Smooth muscle cell (in vitro differentiated cells): ENCODE results near the gene KCNC2. TPM values are rescaled to one million over a fixed set of nuclear protein-coding genes. Genes with fewer than 3 reads are reported as not detected.

Experiments
- DNase-seq: peaks from one replicate; lab custom pipeline; 2025; ENCODE audit not compliant: unreplicated experiment; lab: John Stamatoyannopoulos, UW
- H2AFZ ChIP-seq: fragments of 200-600 bp; sonication (generic); 2 replicates; pipeline ENCODE4 v1.6.0; 2016; ENCODE audit warnings: antibody characterized with exemption, low read depth, mild to moderate bottlenecking
- H3F3A ChIP-seq: fragments of 200-600 bp; sonication (generic); 2 replicates; pipeline ENCODE4 v1.6.0; 2017; ENCODE audit warnings: antibody characterized with exemption, low read depth
- H3K27ac ChIP-seq: fragments of 200-600 bp; sonication (generic); 2 replicates; pipeline ENCODE4 v1.5.1; 2016; ENCODE audit warnings: low read depth, mild to moderate bottlenecking
- H3K27me3 ChIP-seq: fragments of 200-600 bp; sonication (generic); 2 replicates; pipeline ENCODE4 v1.6.1; 2016; ENCODE audit warnings: low read depth, mild to moderate bottlenecking
- H3K36me3 ChIP-seq: fragments of 200-600 bp; sonication (generic); 2 replicates; pipeline ENCODE4 v1.5.1; 2016; ENCODE audit warnings: low read depth
- H3K4me1 ChIP-seq: fragments of 200-600 bp; sonication (generic); 2 replicates; pipeline ENCODE4 v1.5.1; 2016; ENCODE audit warnings: low read depth
- H3K4me2 ChIP-seq: fragments of 200-600 bp; sonication (generic); 2 replicates; pipeline ENCODE4 v1.6.0; 2016; ENCODE audit warnings: mild to moderate bottlenecking
- H3K4me3 ChIP-seq: fragments of 200-600 bp; sonication (generic); 2 replicates; pipeline ENCODE4 v1.5.1; 2016; ENCODE audit warnings: mild to moderate bottlenecking
- H3K79me2 ChIP-seq: fragments of 200-600 bp; sonication (generic); 2 replicates; pipeline ENCODE4 v1.6.0; 2016; ENCODE audit warnings: low read depth, mild to moderate bottlenecking
- H3K9ac ChIP-seq: fragments of 200-600 bp; sonication (generic); 2 replicates; pipeline ENCODE4 v1.6.0; 2016; ENCODE audit warnings: low read depth
- H3K9me3 ChIP-seq: fragments of 200-600 bp; sonication (generic); replicated peaks from 2 replicates; pipeline ENCODE4 v1.5.1; 2016; ENCODE audit warnings: low read depth
- H4K20me1 ChIP-seq: fragments of 200-600 bp; sonication (generic); 2 replicates; pipeline ENCODE4 v1.6.0; 2016; ENCODE audit warnings: low read depth
- WGBS: methylation state at CpG from one replicate; pipeline ENCODE4 v1.1.7; 2016; ENCODE audit warnings: low lambda C conversion rate; 5-methylcytosine and 5-hydroxymethylcytosine counted together
- polyA plus RNA-seq: library from polyadenylated mRNA; unstranded; fragments of >200 nt; fragmentation: Nextera tagmentation; extraction: Ambion mirVana; gene quantifications from 2 replicates; pipeline ENCODE4 v1.2.1, GENCODE V29; 2016
- total RNA-seq: library from RNA; depleted of rRNA; stranded (reverse); fragments of >200 nt; gene quantifications from 2 replicates; pipeline ENCODE4 v1.2.3, GENCODE V29; 2014
- TF ChIP-seq, protein P1 (sequence below): fragments of 200-600 bp; sonication (generic); IDR thresholded peaks from 2 replicates; pipeline ENCODE4 v1.5.1; 2017; ENCODE audit warnings: borderline replicate concordance, mild to moderate bottlenecking, antibody characterized with exemption; ENCODE audit not compliant: insufficient read depth, poor library complexity, severe bottlenecking

The KCNC2 gene
- total and polyA plus RNA-seq, 2 experiments from 2014 or later, result not detected

- H3F3A ChIP-seq, result no peaks in the 10 kb centered on the region
- H4K20me1 ChIP-seq, result no peaks in the 10 kb centered on the region
- no peak overlapping the region for H3K4me3 ChIP-seq
- no peaks in the 10 kb centered on the region for H3K9me3 ChIP-seq
- H3K4me2 ChIP-seq, result no peak overlapping the region
- no peaks in the 10 kb centered on the region for H3K79me2 ChIP-seq
- H3K4me1 ChIP-seq, result no peaks in the 10 kb centered on the region
- H3K27me3 ChIP-seq, result no peaks in the 10 kb centered on the region
- TF ChIP-seq, protein P1, sequence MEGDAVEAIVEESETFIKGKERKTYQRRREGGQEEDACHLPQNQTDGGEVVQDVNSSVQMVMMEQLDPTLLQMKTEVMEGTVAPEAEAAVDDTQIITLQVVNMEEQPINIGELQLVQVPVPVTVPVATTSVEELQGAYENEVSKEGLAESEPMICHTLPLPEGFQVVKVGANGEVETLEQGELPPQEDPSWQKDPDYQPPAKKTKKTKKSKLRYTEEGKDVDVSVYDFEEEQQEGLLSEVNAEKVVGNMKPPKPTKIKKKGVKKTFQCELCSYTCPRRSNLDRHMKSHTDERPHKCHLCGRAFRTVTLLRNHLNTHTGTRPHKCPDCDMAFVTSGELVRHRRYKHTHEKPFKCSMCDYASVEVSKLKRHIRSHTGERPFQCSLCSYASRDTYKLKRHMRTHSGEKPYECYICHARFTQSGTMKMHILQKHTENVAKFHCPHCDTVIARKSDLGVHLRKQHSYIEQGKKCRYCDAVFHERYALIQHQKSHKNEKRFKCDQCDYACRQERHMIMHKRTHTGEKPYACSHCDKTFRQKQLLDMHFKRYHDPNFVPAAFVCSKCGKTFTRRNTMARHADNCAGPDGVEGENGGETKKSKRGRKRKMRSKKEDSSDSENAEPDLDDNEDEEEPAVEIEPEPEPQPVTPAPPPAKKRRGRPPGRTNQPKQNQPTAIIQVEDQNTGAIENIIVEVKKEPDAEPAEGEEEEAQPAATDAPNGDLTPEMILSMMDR, result no peak
- no peak overlapping the region for H3K9ac ChIP-seq
- H3K27ac ChIP-seq, result no peak overlapping the region
- no peak for DNase-seq
- H3K36me3 ChIP-seq, result no peaks in the 10 kb centered on the region
- H2AFZ ChIP-seq, result no peak overlapping the region
- 85% methylated on average over 2 of the region's 2 CpGs for WGBS
These were observed 80.4 kb downstream of the KCNC2 start for GRCh38 chr12:75129275-75129674.

GRCh38 chr12:75121036-75121705, 88.5 kb downstream of the KCNC2 start:
- H3K36me3 ChIP-seq, result no peaks in the 10 kb centered on the region
- WGBS, result 93% methylated on average over 2 of the region's 2 CpGs
- TF ChIP-seq, protein P1, result no peak

DNA sequence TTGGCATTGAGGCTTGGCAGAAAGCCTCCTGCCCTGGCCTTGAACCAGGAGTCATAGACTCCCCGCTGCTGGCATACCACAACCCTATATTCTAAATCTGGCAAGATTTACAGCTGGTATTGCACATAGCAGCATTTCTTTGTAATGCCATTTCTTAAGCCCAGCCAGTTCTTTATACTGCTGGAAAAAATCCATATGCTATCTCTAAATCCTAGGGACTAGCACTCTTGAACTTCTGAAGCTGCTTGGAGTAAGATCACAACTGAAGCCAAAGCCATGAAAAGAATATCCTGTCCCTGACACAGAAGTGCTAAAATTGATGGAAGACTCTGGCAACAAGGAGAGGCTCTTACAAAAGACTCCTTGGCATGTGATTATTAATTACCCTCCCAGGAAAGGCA, 89.3 kb downstream of the KCNC2 start:
- no peak overlapping the region for H3K27ac ChIP-seq
- no peaks in the 10 kb centered on the region for H3K9me3 ChIP-seq
- H2AFZ ChIP-seq, result no peak overlapping the region
- H3K36me3 ChIP-seq, result no peaks in the 10 kb centered on the region
- H3K4me2 ChIP-seq, result peak overlapping the region; percentile 18
- H3K4me1 ChIP-seq, result no peaks in the 10 kb centered on the region
- no peaks in the 10 kb centered on the region for H3K79me2 ChIP-seq
- no peak overlapping the region for H3K4me3 ChIP-seq
- no peak overlapping the region for H3K9ac ChIP-seq
- no peaks in the 10 kb centered on the region for H3K27me3 ChIP-seq
- no peaks in the 10 kb centered on the region for H3F3A ChIP-seq
- H4K20me1 ChIP-seq, result no peaks in the 10 kb centered on the region
- no peak for DNase-seq
- 35% methylated on average over 1 of the region's 1 CpG for WGBS
- TF ChIP-seq, protein P1, result no peak

More at GRCh38 chr12:75121036-75121705, 88.5 kb downstream of the KCNC2 start:
- Histone ChIP-seq H3K4me1 (no peaks in the 10 kb centered on the region), H3K4me2 (peak overlapping the region; percentile 18), H3K27ac (no peak overlapping the region), H3K9ac (no peak overlapping the region), H3K79me2 (no peaks in the 10 kb centered on the region), H3F3A (no peaks in the 10 kb centered on the region), H3K27me3 (no peaks in the 10 kb centered on the region), H4K20me1 (no peaks in the 10 kb centered on the region), H3K9me3 (no peaks in the 10 kb centered on the region), H3K4me3 (no peak overlapping the region), H2AFZ (no peak overlapping the region)
- DNase-seq, result no peak

DNA sequence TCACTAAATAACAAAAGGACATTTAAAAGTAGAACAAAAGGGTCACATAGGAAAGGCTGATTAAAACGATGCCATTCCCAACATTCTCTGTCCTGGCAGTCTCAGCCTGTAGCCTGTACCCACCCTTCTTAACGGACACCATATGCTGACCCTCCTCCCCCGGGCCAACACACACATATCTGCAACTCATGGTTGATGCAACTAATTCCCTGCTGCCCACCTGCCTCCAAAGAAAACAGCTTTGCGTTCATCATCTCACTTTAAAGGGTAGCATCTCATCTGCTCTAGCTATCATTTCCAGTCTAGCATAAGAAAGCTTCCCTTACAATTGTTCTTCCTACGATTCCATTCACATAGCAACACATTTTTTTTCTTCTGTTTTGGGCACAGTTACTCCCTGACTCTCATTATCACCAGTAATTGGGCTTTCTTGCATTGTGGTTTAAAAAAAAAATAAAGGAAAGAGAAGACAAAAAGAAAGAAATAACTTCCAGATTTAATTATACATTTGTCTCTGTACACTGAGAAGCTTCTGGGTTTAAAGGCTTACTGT, 92.9 kb downstream of the KCNC2 start:
- 83% methylated on average over 5 of the region's 5 CpGs for WGBS
- H3K79me2 ChIP-seq, result no peaks in the 10 kb centered on the region
- H3K9me3 ChIP-seq, result no peaks in the 10 kb centered on the region
- H3K27ac ChIP-seq, result no peak overlapping the region
- H2AFZ ChIP-seq, result no peak overlapping the region
- H3K4me1 ChIP-seq, result no peaks in the 10 kb centered on the region
- H3K4me2 ChIP-seq, result no peak overlapping the region
- no peaks in the 10 kb centered on the region for H3K27me3 ChIP-seq
- DNase-seq, result no peak
- H3F3A ChIP-seq, result no peaks in the 10 kb centered on the region
- H3K36me3 ChIP-seq, result no peaks in the 10 kb centered on the region
- H3K9ac ChIP-seq, result no peak overlapping the region
- H4K20me1 ChIP-seq, result no peaks in the 10 kb centered on the region
- no peak overlapping the region for H3K4me3 ChIP-seq
- TF ChIP-seq, protein P1, result no peak
